Fibroblast of gingiva (primary cell): Measurements from ENCODE around the gene RBM26.

Experiments
- DNase-seq: peaks from one replicate; pipeline ENCODE4 v3.0.0-alpha.2; 2011; ENCODE audit warnings: low read depth

Gene RBM26

DNA sequence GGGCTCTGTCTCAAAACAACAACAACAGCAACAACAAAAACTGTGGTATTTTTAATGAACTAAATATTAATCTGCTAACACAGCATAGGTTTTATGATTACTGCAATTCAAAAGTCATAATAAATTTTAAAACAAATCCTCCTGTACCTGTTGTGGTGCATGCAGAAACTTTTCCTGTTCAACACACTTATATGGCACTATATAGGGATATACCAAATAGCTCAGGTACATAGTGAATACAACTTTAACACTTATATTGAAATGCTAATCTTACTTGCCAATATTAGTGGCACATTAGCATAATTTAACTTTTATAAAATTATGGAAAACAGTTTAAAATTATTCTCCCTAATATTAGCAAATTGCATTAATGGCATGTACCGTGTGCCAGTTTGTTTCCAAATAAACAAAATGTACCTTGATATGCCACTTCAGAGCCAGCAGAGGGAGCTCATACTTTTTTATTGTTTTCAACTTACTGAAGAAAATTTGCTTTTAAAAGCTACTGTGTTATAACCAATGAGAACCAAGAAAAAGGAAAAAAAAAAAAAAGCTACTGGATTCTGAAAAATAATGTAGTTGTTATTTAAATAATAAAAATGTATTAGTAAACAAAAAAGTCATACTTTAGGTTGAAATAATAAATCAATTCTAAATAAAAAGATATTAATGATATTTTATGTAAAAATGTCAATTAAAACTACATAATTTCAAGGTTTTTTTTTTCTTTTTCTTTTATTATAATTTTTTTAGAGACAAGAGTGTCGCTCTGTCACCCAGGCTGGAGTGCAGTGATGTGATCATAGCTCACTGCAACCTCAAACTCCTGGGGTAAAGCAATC is 18.0 kb upstream of the RBM26 start:
- DNase-seq: peak; percentile 42

DNA sequence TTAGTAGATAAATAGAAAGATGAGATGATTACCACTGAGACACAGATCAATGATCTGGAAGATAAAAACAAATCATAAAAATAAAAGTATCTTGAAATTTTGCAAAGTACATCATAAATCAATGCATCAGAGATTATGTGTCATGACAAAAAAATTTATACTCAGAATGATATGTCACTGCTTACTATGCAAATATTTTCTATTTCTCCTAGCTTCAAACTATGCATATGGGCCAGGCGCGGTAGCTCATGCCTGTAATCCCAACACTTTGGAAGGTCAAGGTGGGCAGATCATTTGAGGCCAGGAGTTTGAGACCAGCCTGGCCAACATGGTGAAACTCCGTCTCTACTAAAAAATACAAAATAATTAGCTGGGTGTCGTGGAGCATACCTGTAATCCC is 17.3 kb upstream of the RBM26 start:
- DNase-seq: no peak

DNA sequence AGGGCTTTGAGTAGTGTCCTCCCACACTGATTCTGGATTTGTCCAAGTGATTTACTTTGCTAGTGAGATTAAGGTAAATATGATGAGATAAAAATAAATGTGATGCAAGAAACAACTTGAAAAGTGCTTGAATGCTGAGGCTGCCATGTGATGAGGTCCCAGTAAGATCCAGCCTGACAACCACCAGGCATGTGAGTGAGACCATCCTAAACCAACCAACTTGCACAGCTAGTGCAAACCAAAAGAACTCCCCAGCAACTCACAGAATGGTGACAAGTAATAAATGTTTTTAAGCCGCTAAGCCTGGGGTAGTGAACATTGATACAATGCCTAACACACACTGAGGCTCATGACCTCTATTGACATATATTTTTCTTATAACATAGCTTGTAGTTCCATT is 13.3 kb upstream of the RBM26 start:
- DNase-seq: no peak

DNA sequence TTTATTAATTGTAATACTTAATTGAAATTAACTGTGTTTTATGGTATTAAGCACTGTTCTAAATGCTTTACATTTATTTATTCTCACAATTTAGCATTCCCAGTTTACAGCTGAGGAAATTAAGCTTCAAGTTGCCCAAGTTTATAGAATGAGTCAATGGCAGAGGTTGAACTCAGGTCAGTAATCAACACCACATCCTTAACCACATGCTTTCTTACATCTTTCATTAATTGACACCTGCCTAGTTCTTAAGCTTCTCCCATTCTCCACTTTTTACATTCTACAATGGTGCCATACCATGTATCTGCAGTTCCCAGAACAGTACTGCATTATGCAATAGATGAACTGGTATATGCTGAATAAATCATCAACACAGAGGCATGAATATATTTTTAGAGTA is 11.7 kb upstream of the RBM26 start:
- no peak for DNase-seq

DNA sequence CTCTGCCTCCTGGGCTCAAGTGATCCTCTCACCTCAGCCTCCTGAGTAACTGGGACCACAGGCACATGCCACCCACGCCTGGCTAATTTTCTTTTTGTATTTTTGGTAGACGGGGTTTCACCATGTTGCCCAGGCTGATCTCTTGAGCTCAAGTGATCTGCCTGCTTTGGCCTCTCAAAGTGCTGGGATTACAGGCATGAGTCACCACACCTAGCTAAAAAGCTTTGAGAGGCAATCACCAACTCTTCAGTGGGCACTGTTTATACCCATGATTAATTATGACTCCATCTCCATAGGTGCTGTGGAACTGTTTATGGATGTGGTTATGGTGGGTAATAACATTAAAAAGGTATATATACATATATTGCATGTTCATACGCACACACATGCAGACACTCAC is 7.5 kb upstream of the RBM26 start:
- DNase-seq: no peak

DNA sequence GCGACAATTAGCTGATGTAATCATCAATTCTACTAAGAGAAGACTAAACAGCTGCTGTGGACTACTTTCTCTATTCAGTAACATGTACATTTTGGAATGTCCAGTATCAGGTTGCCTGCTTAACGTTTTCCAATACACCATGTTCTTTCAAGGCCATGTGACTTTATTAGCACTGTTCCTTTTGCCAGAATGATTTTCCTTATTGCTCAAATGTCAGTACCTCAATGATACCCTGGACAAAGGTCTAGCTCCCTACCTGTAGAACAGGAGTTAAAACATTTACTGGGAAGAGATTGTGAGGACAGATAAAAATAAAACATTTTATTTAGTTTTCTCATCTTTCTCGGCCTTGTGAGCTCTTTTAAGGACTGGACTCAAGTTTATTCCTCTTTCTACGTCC is 3.8 kb upstream of the RBM26 start:
- no peak for DNase-seq

DNA sequence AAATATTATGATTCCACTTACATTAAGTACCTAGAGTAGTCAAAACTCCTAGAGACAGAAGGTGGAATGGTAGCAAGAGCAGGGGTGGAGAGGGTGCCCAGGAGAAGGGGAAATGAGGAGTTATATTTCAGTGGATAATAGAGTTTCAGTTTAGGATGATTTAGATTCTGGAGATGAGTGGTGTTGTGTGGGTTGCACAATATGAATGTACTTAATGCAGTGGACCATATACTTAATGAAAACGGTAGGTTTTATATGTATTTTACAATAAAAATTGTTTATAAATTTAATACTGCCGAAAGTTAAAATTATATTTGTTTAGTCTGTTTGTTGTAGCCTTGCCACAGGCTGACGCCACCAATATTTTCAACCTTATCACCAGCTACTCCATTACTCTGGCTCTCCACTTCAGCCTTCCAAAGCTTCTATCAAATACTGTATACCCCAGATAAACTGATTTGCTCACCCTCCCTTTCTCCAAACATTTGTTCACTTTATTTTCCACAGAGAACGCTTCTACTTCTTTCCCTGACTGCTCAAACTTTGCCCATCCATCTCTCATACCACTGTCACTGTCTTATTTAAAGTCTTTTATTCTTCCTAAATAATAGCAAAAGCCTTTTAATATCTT is 1.4 kb upstream of the RBM26 start:
- DNase-seq: no peak

DNA sequence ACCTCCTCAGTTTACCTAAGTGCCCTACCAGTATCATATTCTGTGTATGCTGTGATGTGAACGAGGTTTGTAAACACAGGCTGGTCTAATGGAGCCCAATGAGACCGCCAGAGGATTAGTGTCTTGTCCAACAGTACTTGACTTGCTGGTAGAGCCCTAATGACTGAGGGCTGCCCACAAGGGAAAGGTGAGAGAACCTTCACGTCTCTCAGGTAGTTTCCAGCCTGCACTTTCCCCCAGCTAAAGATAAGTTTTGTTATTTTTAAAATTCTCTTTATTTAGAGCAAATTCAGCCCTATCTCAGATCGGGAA is 498 bp upstream of the RBM26 start:
- no peak for DNase-seq

DNA sequence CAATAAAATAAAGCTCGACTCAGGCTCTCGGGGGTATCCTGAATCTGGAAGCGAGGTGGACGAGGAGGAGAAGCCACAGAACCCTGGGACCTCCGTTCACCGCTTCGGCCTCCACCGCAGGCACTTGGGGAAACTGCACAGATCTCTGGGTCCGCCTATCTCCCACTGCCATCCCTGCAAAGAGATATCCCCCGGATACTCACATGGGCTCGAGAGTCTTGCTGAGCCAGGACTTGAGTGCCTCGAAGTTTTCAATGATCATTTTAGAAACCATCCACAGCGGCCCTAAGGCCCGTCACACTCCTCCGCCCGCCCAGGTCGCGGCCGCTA is 589 bp downstream of the RBM26 start:
- DNase-seq: no peak

DNA sequence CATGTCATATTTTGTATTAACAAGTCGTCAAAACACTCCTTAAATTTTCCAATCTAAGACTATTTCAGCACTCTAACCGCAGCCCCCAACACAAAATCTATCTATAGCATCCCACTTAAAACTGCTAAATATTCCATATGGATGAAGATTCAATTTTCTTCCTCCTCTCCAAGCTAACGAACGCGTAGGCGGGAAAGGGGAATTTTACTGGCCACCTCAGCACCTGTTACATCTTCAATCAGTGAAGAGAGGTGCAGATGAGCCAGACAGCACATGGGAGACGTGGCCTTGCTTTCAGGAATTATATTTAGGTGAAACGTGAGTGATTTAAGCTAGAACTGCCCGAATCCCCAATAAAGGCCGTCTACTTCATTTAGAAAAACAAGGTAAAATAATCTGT is 1.1 kb downstream of the RBM26 start:
- no peak for DNase-seq

DNA sequence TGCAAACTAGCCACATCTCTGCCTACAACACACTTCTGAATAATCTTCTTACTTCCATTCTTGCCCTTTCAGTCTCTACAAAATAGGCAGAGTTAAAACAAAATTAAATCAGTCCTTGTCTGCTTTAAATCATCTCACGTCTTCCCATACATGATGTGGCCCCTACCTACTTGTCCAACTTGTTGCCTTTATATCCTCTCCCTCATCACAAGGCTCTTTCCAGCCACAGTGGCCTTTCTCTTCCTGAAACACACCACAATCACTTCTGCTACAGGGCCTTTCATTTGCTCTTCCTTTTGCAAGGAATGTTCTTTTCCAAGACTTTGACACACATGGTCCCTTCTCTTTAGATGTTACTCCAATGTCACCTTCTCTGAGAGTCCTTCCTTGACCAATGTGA is 1.7 kb downstream of the RBM26 start:
- no peak for DNase-seq

DNA sequence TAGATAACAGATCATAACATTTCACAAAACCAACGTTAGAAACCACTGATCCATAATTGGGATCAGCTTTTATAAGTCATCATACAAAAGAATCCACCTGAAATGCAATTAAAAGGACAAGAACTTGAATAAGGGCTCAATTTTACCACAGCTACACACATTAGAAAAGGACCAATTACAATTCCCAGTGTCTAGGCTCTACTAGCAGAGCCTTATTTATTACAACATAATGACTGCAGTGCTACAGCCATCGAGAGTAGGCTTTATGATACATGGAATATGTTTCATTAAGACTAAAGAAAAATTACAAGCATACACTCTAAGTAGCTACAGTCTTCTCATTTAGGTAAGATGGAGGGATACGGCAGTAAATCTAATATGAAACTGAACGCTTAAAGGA is 2.9 kb downstream of the RBM26 start:
- DNase-seq: no peak

DNA sequence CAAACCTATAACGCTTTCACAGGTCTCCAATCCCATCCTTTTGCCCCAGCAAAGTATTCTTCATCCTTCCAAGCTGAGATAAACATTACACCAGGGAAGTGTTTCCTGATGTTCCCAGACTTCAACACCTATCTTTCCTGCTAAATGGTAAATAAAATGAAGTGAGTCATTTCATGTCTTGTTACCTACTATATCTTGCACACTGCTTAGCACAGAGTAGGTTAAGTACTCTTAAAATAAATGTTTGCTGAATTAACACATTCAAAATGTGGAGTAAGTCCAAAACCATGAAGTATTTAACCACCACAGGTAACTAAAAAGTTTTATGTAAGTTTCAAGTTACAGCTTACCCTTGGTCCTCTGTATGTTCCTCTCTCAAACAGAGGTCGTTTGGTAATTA is 3.4 kb downstream of the RBM26 start:
- no peak for DNase-seq

DNA sequence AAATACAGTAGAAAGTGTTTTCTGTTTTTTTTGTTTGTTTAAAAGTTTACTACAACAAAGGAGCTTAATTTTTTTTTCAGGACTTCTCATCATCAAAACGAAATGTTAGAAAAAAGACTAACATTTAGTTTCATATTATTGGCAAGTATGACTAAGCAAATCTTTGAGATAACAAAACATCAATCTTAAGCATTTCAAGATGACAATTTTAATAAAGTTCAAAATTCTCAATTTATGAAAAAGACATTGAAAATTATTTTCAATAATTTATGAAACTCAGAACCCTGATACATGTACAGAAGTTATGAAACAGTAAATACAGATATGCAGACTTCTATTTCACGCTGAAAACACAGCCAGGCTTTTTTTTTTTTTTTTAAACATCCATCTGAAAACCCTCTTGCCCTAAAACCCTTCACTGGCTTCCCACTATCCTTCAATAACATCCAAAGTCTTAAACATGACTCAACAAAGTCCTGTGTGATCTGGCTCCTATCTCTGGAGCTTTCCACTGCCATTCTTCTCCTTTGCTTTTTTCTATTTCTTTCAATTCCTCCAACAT is 3.9 kb downstream of the RBM26 start:
- DNase-seq: no peak

DNA sequence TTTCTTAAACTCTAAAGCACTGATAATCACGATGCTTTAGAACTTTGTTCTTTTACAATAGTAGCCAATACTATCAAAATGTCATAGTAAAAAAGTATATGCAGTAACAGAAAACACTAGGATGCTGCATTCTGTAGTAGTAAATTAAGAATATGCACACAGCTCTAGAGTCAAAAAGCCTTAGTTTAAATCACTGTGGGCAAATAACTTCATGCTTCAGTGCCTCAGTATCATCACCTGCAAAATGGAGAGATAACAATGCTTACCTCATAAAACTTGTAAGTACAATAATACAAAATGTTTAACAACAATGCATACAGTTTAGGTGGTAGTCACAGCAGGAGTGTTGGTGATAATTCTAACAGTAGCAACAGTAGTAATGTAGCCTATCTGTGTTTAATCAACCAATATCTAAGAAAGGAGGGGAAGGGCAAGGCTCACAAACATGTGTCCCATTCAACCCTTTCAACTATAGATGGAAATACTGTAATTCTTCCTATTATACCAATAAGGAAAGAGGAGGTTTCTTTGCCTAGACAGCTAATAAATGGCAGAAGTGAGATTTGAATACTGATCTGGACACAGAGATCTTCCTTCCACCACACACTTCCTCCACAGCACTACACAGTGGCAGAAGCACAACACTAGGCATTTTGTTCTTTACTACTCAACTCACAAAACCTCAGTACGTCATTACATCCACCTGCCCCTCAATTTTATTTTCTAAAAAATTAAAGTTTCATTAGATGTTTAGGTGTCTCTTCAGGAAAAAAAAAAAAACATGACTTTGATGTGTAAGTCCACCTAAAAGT is 4.6 kb downstream of the RBM26 start:
- no peak for DNase-seq

DNA sequence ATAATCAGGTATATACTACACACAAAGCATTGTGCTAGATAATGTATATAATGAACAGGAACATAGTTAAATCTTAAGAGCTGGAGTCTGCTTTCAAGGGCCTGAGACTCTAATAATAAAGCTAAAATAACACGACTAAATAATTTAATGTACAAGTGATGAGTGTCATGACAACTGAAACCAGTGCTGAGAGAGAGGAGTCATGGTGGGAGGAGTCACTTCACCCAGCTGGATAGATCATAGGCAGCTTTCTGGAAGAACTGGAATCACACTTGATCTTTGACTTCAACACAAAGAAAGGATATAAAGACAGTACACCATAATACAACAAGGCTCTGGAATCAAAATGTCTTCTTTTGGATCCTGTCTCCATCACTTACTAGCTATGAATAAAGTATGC is 7.1 kb downstream of the RBM26 start:
- no peak for DNase-seq

DNA sequence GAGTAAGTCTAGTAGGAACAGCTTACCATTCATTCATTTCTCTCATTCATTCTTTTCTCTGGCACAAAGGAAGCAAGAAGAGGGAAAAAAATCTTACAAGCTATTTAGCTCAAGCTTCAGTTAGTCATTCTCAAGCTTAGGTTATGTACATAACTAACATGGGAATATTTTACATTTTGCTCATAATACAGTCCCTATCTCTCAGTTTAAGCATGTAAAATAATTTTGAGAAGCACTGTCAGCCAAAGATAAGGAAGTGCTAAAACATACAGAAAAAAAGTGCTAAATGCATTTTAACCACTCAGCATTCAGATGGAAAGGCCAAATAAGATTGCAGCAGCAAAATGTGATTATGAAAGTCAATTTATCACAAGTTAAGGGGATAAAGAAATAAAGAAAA is 7.9 kb downstream of the RBM26 start:
- no peak for DNase-seq

DNA sequence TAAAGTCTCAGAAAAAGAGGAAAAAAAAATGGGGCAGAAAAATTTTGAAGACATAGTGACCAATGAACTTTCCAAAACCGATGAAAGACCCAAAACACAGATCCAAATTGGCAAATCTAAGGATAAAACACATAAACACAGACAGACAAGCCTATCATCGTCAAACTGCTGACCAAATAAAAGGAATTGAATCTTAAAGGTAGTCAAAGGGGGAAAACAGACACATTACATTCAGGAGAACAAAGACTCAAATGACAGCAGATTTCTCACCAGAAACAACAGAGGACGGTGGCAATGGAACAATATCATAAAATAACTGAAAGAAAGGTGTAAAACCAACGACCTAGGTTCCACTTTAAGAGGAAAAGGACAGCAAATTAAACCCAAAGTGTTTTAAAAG is 10.2 kb downstream of the RBM26 start:
- no peak for DNase-seq

DNA sequence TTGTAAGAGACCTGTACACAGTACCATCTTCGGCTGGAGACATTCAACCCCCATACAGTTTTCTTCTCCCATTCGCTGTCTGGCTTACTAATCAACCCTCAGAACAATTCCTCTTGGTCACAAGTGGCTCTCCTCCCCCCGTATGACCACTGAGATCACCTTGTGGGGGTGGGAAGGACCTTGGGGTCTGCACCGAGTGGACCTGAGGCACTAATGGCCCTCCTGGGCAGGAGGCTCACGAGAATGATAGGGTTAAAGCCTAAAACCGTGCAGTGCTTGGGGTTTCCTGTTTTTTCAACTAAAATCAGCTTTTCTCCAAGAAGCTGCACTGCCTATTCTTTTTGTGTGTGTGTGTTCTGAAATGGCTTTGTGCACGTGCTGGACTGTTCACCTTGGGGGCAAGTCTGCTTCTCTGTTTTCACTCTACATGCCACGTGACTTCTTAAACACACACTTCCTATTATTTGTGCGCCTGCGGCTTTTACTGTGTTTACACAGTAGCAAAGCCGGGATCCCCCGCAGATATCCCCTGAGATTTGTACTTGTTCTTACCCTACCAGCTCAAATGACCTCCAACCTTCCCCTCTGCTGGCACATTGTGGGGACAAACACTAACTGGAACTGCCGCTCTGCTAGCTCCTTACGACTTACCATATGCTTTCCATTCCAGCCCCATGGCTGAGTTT is 12.3 kb downstream of the RBM26 start:
- DNase-seq: peak; percentile 13

DNA sequence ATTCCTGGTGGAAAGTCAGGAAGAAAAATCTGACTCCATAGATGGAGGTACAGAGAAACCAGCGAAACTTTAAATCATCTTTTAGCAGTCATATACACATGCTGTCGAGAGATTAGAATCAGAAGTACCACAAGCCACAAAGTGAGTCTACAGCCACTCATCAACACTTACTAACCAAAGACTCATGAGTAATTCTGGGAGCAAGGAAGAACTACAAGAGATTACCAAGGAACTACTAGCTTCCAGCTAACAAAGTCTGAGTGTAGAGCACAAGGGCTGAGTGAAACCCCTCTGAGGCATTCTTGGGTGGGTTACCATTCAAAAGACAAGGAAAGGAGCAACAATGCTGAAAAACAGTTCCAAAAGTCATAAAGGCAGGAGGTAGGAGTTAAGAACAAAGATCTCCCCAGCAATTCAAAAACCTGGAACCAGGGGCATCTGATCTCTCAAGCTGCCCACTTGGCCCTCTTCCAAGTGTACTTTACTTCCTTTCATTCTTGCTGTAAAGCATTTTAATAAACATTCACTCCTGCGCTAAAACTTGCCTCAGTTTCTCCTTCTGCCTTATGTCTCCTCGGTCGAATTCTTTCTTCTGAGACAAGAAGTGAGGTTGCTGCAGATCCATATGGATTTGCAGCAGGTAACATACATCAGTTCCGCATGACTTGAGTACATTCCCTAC is 13.0 kb downstream of the RBM26 start:
- DNase-seq: no peak

DNA sequence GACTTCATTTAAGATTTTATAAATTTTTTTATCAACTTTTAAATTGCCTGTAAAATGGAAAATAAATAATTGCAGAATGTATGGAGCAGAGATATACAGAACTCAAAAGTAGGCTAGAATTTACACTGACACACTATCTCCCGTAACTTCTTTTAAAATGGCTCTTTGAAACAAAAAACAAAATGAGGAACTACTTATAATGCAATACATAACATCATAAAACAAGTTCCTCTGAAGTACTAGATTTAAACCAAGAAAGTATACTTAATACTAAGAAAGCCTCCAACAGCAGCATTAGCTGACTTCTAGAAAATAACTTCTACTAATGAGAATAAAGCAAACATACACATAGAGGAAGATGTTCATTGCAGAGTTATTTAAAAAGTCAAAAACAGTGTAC is 17.0 kb downstream of the RBM26 start:
- no peak for DNase-seq

DNA sequence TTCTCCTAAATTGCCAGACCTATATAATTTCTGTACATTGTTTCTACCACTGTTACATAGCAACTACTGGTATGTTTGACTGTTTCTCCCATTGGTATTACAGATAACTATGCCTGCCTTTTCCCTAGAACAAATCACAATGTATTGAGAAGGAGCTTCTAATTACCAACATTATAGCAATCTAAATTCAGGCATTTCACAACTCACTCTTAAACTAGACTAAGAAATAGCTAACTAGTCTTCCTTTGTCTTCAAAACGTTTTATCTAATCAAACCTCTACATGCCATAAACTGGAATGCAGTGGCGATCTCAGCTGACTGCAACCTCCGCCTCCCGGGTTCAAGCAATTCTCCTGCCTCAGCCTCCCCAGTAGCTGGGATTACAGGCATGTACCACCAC is 18.2 kb downstream of the RBM26 start:
- DNase-seq: no peak
